HepG2 (cell line): ENCODE measurements around the gene FKBP1B. TPM values are rescaled to one million over a fixed set of nuclear protein-coding genes. Genes with fewer than 3 reads are reported as not detected.

Experiments used
- CEBPB ChIP-seq: IDR thresholded peaks from 2 replicates; pipeline ENCODE4 v1.6.1; 2011; ENCODE audit warnings: low read depth, low read length, improper control_type of control experiment, borderline replicate concordance
- MAZ ChIP-seq, 2 experiments: sonication (generic) in 1 of 2; formaldehyde crosslinking in 1 of 2; IDR thresholded peaks; 2 replicates each; pipeline versions ENCODE4 v1.5.0 to v1.6.1; 2012 to 2020; ENCODE audit warnings: low read depth in 2 of 2, mild to moderate bottlenecking in 2 of 2, borderline replicate concordance in 1 of 2, improper control_type of control experiment in 1 of 2, low read length in 1 of 2, missing genetic modification reagents in 1 of 2, moderate library complexity in 1 of 2
- MEIS1 ChIP-seq: sonication (generic); formaldehyde crosslinking; IDR thresholded peaks from 2 replicates; pipeline ENCODE4 v1.9.0; 2021; ENCODE audit warnings: mild to moderate bottlenecking, missing genetic modification reagents, moderate library complexity, borderline replicate concordance
- NCOA5 ChIP-seq: sonication (generic); formaldehyde crosslinking; IDR thresholded peaks from 2 replicates; pipeline ENCODE4 v1.4.0; 2020; ENCODE audit warnings: missing genetic modification reagents
- NFYC ChIP-seq: IDR thresholded peaks from 2 replicates; pipeline ENCODE4 v1.6.1; 2016; ENCODE audit warnings: missing genetic modification reagents, missing compliant biosample characterization
- PHF20 ChIP-seq: sonication (generic); formaldehyde crosslinking; IDR thresholded peaks from 2 replicates; pipeline ENCODE4 v1.5.0; 2020; ENCODE audit warnings: mild to moderate bottlenecking, missing genetic modification reagents
- PRMT3 ChIP-seq: sonication (generic); formaldehyde crosslinking; IDR thresholded peaks from 2 replicates; pipeline ENCODE4 v1.8.1; 2022; ENCODE audit warnings: low read depth, mild to moderate bottlenecking, moderate library complexity, missing genetic modification reagents, borderline replicate concordance
- SIX4 ChIP-seq: sonication (generic); formaldehyde crosslinking; IDR thresholded peaks from 2 replicates; pipeline ENCODE4 v1.4.0; 2020; ENCODE audit warnings: missing genetic modification reagents
- TEAD2 ChIP-seq: sonication (generic); formaldehyde crosslinking; IDR thresholded peaks from 2 replicates; pipeline ENCODE4 v1.9.0; 2021; ENCODE audit warnings: missing genetic modification reagents
- ZKSCAN5 ChIP-seq: sonication (generic); formaldehyde crosslinking; IDR thresholded peaks from 2 replicates; pipeline ENCODE4 v1.5.1; 2020; ENCODE audit warnings: mild to moderate bottlenecking, missing genetic modification reagents
- ZNF251 ChIP-seq: sonication (generic); formaldehyde crosslinking; IDR thresholded peaks from 2 replicates; pipeline ENCODE4 v1.9.0; 2021; ENCODE audit warnings: mild to moderate bottlenecking, missing genetic modification reagents
- ZNF326 ChIP-seq: sonication (generic); formaldehyde crosslinking; IDR thresholded peaks from 2 replicates; pipeline ENCODE4 v1.4.0; 2020; ENCODE audit warnings: missing genetic modification reagents, borderline replicate concordance
- ZNF484 ChIP-seq: sonication (generic); formaldehyde crosslinking; IDR thresholded peaks from 2 replicates; pipeline ENCODE4 v1.5.1; 2020; ENCODE audit warnings: mild to moderate bottlenecking, low read depth, missing genetic modification reagents, borderline replicate concordance
- ZNF773 ChIP-seq: sonication (generic); formaldehyde crosslinking; IDR thresholded peaks from 2 replicates; pipeline ENCODE4 v1.4.0; 2020; ENCODE audit warnings: missing genetic modification reagents, borderline replicate concordance
- ZSCAN31 ChIP-seq: sonication (generic); formaldehyde crosslinking; IDR thresholded peaks from 2 replicates; pipeline ENCODE4 v1.5.0; 2020; ENCODE audit warnings: low read depth, mild to moderate bottlenecking, missing genetic modification reagents
- polyA plus RNA-seq, 8 experiments: library from polyadenylated mRNA; depleted of rRNA in 3 of 8; stranded (reverse) in 7 of 8; unstranded in 1 of 8; fragments of >200 nt; fragmentation: Illumina TruSeq in 4 of 8; extraction: Trizol in 4 of 8; gene quantifications; 2 replicates each; pipeline versions ENCODE4 v1.2.1 to v1.2.3, GENCODE V29; 2011 to 2016; ENCODE audit warnings: low read depth in 4 of 8, missing spikeins in 1 of 8, mixed read lengths in 1 of 8; ENCODE audit not compliant: insufficient read depth in 1 of 8
- total RNA-seq, 5 experiments: library from RNA; depleted of rRNA; stranded (reverse); fragments of >200 nt; fragmentation: Illumina TruSeq; extraction: Trizol; gene quantifications; 2 replicates each; pipeline ENCODE4 v1.2.3, GENCODE V29; 2016; ENCODE audit warnings: low read depth in 1 of 5
- TF ChIP-seq, protein P1 (sequence below): IDR thresholded peaks from 2 replicates; pipeline ENCODE4 v1.6.1; 2016; ENCODE audit warnings: missing genetic modification reagents, missing compliant biosample characterization
- TF ChIP-seq, protein P2 (sequence below): sonication (generic); formaldehyde crosslinking; conservative IDR thresholded peaks from 2 replicates; pipeline ENCODE4 v1.5.0; 2020; ENCODE audit warnings: missing genetic modification reagents
- TF ChIP-seq, protein P3 (sequence below): sonication (generic); formaldehyde crosslinking; IDR thresholded peaks from 2 replicates; pipeline ENCODE4 v1.5.1; 2020; ENCODE audit warnings: missing genetic modification reagents, mild to moderate bottlenecking, borderline replicate concordance
- TF ChIP-seq, protein P4 (sequence below): IDR thresholded peaks from 2 replicates; pipeline ENCODE4 v1.6.1; 2016; ENCODE audit warnings: mild to moderate bottlenecking
- TF ChIP-seq, protein P5 (sequence below): sonication (generic); formaldehyde crosslinking; IDR thresholded peaks from 2 replicates; pipeline ENCODE4 v1.8.1; 2023; ENCODE audit warnings: mild to moderate bottlenecking, moderate library complexity, missing genetic modification reagents
- TF ChIP-seq, protein P6 (sequence below): sonication (generic); formaldehyde crosslinking; IDR thresholded peaks from 2 replicates; pipeline ENCODE4 v1.5.0; 2020; ENCODE audit warnings: missing genetic modification reagents

Gene FKBP1B
- total and polyA plus RNA-seq, 2 of the 13 experiments (the other 11 are each of a cell fraction or from before 2014, with no cell fraction given), result 35.2 to 96.3 TPM

DNA sequence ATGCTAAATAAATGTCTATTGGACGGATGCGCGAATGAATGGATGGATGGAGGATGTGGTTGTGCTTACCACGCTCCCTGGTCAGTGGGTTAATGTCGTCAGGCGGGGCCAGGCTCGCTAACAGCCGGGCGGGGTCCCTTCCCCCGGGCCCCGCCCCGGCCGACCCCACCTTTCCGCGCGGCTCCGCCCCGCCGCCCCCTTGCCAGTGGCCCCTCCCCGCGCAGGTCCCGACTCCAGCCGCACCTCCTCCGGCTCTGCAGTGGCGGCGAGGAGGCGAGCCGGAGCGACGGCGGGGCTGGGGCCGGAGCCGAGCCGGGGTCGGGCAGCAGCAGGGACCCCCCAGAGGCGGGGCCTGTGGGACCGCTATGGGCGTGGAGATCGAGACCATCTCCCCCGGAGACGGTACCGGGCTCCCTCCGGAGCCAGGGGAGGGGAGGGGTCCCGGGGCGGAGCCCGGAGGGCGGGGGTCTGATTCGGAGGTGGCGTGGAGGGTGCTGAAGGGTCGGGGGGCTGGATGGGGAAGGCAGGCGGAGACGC, at the start of gene FKBP1B (continued):
- TF ChIP-seq, protein P1, sequence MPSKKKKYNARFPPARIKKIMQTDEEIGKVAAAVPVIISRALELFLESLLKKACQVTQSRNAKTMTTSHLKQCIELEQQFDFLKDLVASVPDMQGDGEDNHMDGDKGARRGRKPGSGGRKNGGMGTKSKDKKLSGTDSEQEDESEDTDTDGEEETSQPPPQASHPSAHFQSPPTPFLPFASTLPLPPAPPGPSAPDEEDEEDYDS (CRISPR knock-in tag), result peak; percentile 84
- TF ChIP-seq PHF20 (CRISPR knock-in tag) (peak; percentile 7; the same call in 1 of the 2 replicates), MAZ (IDR thresholded peaks at IDR 0.05; ENCODE audit: borderline replicate concordance, low read depth, low read length) (peak; percentile 72; the same call in 1 of the 2 replicates), MAZ (CRISPR knock-in tag; IDR thresholded peaks at IDR 0.05; ENCODE audit: low read depth) (peak; percentile 80), CEBPB (no peak), ZNF773 (no peak), NCOA5 (no peak), ZKSCAN5 (CRISPR knock-in tag) (no peak), PRMT3 (CRISPR knock-in tag) (no peak), MEIS1 (no peak), SIX4 (CRISPR knock-in tag) (no peak), ZNF251 (no peak), ZSCAN31 (CRISPR knock-in tag) (peak; percentile 69; the same call in 1 of the 2 replicates), ZNF484 (CRISPR knock-in tag) (no peak), TEAD2 (no peak), NFYC (CRISPR knock-in tag) (no peak), ZNF326 (CRISPR knock-in tag) (no peak)
- TF ChIP-seq, protein P2, sequence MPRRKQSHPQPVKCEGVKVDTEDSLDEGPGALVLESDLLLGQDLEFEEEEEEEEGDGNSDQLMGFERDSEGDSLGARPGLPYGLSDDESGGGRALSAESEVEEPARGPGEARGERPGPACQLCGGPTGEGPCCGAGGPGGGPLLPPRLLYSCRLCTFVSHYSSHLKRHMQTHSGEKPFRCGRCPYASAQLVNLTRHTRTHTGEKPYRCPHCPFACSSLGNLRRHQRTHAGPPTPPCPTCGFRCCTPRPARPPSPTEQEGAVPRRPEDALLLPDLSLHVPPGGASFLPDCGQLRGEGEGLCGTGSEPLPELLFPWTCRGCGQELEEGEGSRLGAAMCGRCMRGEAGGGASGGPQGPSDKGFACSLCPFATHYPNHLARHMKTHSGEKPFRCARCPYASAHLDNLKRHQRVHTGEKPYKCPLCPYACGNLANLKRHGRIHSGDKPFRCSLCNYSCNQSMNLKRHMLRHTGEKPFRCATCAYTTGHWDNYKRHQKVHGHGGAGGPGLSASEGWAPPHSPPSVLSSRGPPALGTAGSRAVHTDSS (CRISPR knock-in tag), result no peak
- TF ChIP-seq, protein P3, sequence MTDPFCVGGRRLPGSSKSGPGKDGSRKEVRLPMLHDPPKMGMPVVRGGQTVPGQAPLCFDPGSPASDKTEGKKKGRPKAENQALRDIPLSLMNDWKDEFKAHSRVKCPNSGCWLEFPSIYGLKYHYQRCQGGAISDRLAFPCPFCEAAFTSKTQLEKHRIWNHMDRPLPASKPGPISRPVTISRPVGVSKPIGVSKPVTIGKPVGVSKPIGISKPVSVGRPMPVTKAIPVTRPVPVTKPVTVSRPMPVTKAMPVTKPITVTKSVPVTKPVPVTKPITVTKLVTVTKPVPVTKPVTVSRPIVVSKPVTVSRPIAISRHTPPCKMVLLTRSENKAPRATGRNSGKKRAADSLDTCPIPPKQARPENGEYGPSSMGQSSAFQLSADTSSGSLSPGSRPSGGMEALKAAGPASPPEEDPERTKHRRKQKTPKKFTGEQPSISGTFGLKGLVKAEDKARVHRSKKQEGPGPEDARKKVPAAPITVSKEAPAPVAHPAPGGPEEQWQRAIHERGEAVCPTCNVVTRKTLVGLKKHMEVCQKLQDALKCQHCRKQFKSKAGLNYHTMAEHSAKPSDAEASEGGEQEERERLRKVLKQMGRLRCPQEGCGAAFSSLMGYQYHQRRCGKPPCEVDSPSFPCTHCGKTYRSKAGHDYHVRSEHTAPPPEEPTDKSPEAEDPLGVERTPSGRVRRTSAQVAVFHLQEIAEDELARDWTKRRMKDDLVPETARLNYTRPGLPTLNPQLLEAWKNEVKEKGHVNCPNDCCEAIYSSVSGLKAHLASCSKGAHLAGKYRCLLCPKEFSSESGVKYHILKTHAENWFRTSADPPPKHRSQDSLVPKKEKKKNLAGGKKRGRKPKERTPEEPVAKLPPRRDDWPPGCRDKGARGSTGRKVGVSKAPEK (CRISPR knock-in tag), result no peak
- TF ChIP-seq, protein P4, sequence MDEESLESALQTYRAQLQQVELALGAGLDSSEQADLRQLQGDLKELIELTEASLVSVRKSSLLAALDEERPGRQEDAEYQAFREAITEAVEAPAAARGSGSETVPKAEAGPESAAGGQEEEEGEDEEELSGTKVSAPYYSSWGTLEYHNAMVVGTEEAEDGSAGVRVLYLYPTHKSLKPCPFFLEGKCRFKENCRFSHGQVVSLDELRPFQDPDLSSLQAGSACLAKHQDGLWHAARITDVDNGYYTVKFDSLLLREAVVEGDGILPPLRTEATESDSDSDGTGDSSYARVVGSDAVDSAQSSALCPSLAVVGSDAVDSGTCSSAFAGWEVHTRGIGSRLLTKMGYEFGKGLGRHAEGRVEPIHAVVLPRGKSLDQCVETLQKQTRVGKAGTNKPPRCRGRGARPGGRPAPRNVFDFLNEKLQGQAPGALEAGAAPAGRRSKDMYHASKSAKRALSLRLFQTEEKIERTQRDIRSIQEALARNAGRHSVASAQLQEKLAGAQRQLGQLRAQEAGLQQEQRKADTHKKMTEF (CRISPR knock-in tag), result peak; percentile 33; the same call in 1 of the 2 replicates
- TF ChIP-seq, protein P5, sequence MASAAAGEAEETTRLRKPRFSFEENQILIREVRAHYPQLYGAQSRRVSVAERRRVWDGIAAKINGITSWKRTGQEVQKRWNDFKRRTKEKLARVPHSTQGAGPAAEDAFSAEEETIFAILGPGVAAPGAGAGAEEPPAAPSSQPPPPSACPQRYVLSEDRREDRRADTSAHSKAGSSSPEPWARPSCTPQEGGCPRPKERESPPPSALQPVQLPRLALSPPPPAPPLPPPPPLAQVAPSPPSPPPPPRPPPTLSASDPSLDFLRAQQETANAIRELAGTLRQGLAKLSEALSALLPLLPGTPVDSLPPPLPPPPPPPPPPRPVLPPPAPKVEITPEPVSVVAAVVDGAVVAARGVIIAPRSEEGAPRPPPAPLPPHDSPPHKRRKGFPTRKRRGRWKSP, result peak; percentile 54; the same call in 1 of the 2 replicates
- TF ChIP-seq, protein P6, sequence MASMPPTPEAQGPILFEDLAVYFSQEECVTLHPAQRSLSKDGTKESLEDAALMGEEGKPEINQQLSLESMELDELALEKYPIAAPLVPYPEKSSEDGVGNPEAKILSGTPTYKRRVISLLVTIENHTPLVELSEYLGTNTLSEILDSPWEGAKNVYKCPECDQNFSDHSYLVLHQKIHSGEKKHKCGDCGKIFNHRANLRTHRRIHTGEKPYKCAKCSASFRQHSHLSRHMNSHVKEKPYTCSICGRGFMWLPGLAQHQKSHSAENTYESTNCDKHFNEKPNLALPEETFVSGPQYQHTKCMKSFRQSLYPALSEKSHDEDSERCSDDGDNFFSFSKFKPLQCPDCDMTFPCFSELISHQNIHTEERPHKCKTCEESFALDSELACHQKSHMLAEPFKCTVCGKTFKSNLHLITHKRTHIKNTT, result no peak
